ENCODE measurements around the gene MSANTD3. TPM values are rescaled to one million over a fixed set of nuclear protein-coding genes. Genes with fewer than 3 reads are reported as not detected.
A peak's percentile ranks its signal among the peaks of the same experiment; 100 is the strongest.

MSANTD3 gene
- total RNA-seq, 5 donors from 2014 or later (not counting 1 experiment from before 2014, with no cell fraction given): 7.7 to 15.3 (median 13.1) TPM

- Mint-ChIP-seq H3K36me3 (no peaks in the 10 kb centered on the region), H3K27me3 (peaks cover 4 to 10% of the 10 kb centered on the region in 2 donors), H3K27ac (peak overlapping the region; percentile 89 to 93), H3K4me1 (peaks cover 33 to 46% (median 39%) of the 10 kb centered on the region in 3 donors), H3K9me3 (no peaks in the 10 kb centered on the region), H3K4me3 (peak overlapping the region; percentile 93 to 99 (median 98))
- H3K4me1 ChIP-seq (ENCODE audit: control insufficient read depth in 1 of 2, extremely low read depth in 1 of 2, insufficient read depth in 2 of 2, low read length in 2 of 2): peaks cover 5 to 15% of the 10 kb centered on the region in 2 experiments
- H3K27ac ChIP-seq (ENCODE audit: low read length): no peak overlapping the region
- ChIA-PET CTCF (interaction anchor here in 1 of 2 donors (0.6 to 1.2 kb wide), 7 partner anchors 10 to 216 kb away, joined by 3 to 5 read pairs (median 3); partner anchors contain the start of gene TEX10), POLR2A (interaction anchor here in 1 of 2 donors (0.6 kb wide), 1 partner anchor 403 kb away, joined by 7 read pairs; no protein-coding TSS in a partner anchor)
- no peaks in the 10 kb centered on the region for H3K9me3 ChIP-seq
- WGBS (ENCODE audit: insufficient coverage): no CpG with 5 or more reads among the region's 7 CpGs
- H3K27me3 ChIP-seq (replicated peaks in 1 of 2; ENCODE audit: control insufficient read depth in 2 of 2, extremely low read depth in 1 of 2, insufficient read depth in 2 of 2, low read length in 1 of 2): peaks cover 0 to 10% of the 10 kb centered on the region in 2 experiments
- peak overlapping the region; percentile 64 to 77 for H3K4me3 ChIP-seq (ENCODE audit: control insufficient read depth in 1 of 2, extremely low read depth in 1 of 2, low read length in 1 of 2)
- DNase-seq (peak in 1 of 35 experiments; percentile 18), ATAC-seq (replicated peaks in 1 of 4) (no peak)
- no peaks in the 10 kb centered on the region for H3K36me3 ChIP-seq (ENCODE audit: control insufficient read depth in 2 of 2, extremely low read depth in 1 of 2, insufficient read depth in 1 of 2, low read length in 1 of 2)
Measured at GRCh38 chr9:100426189-100426529, 784 bp upstream of the MSANTD3 start.

GRCh38 chr9:100427366-100428263 lies 672 bp downstream of the MSANTD3 start:
- CTCF ChIA-PET: interaction anchor here (0.6 to 1.2 kb wide), 2 partner anchors 11 to 210 kb away, joined by 3 to 4 read pairs; no protein-coding TSS in a partner anchor

GRCh38 chr9:100428871-100429654 lies 2.1 kb downstream of the MSANTD3 start:
- H3K27me3 ChIP-seq (replicated peaks in 1 of 2; ENCODE audit: control insufficient read depth in 2 of 2, extremely low read depth in 1 of 2, insufficient read depth in 2 of 2, low read length in 1 of 2): peaks cover 0 to 3% of the 10 kb centered on the region in 2 experiments
- peak overlapping the region in 1 of 3 donors; percentile 26 for H3K4me3 Mint-ChIP-seq
- H3K36me3 Mint-ChIP-seq: no peaks in the 10 kb centered on the region
- no peaks in the 10 kb centered on the region for H3K27me3 Mint-ChIP-seq
- H3K36me3 ChIP-seq (ENCODE audit: control insufficient read depth in 2 of 2, extremely low read depth in 1 of 2, insufficient read depth in 1 of 2, low read length in 1 of 2): no peaks in the 10 kb centered on the region
- H3K9me3 ChIP-seq: no peaks in the 10 kb centered on the region
- no peak for DNase-seq
- peak overlapping the region in 1 of 2 donors; percentile 79 for H3K27ac Mint-ChIP-seq
- H3K4me3 ChIP-seq (ENCODE audit: control insufficient read depth in 1 of 2, extremely low read depth in 1 of 2, low read length in 1 of 2): no peak overlapping the region
- H3K4me1 Mint-ChIP-seq: peaks cover 36 to 50% (median 43%) of the 10 kb centered on the region in 3 donors
- ChIA-PET CTCF (interaction anchor here in 1 of 2 donors (1.1 kb wide), 1 partner anchor 9 kb away, joined by 5 read pairs; no protein-coding TSS in a partner anchor), POLR2A (interaction anchor here in 1 of 2 donors (0.7 kb wide), 1 partner anchor 546 kb away, joined by 3 read pairs; no protein-coding TSS in a partner anchor)
- ATAC-seq (replicated peaks in 1 of 4): no peak
- H3K4me1 ChIP-seq (ENCODE audit: control insufficient read depth in 1 of 2, extremely low read depth in 1 of 2, insufficient read depth in 2 of 2, low read length in 2 of 2): peaks cover 5 to 15% of the 10 kb centered on the region in 2 experiments
- H3K27ac ChIP-seq (ENCODE audit: low read length): no peak overlapping the region
- no peaks in the 10 kb centered on the region for H3K9me3 Mint-ChIP-seq
- 94% methylated on average over 7 of the region's 9 CpGs for WGBS (ENCODE audit: insufficient coverage)

More at GRCh38 chr9:100427366-100428263, 672 bp downstream of the MSANTD3 start:
- DNase-seq (peak in 10 of 35 experiments; percentile 1 to 18 (median 7)), ATAC-seq (replicated peaks in 1 of 4) (peak; percentile 52 to 63 (median 56))
- Mint-ChIP-seq H3K9me3 (no peaks in the 10 kb centered on the region), H3K4me3 (peak overlapping the region; percentile 71 to 82 (median 78)), H3K27me3 (peaks cover 0 to 2% of the 10 kb centered on the region in 2 donors), H3K4me1 (peaks cover 36 to 46% (median 42%) of the 10 kb centered on the region in 3 donors), H3K27ac (peak overlapping the region; percentile 19 to 79), H3K36me3 (no peaks in the 10 kb centered on the region)
- Histone ChIP-seq H3K27me3 (replicated peaks in 1 of 2; ENCODE audit: control insufficient read depth in 2 of 2, extremely low read depth in 1 of 2, insufficient read depth in 2 of 2, low read length in 1 of 2) (peaks cover 0 to 3% of the 10 kb centered on the region in 2 experiments), H3K36me3 (ENCODE audit: control insufficient read depth in 2 of 2, extremely low read depth in 1 of 2, insufficient read depth in 1 of 2, low read length in 1 of 2) (no peaks in the 10 kb centered on the region), H3K4me3 (ENCODE audit: control insufficient read depth in 1 of 2, extremely low read depth in 1 of 2, low read length in 1 of 2) (peak overlapping the region; percentile 67 to 73), H3K4me1 (ENCODE audit: control insufficient read depth in 1 of 2, extremely low read depth in 1 of 2, insufficient read depth in 2 of 2, low read length in 2 of 2) (peaks cover 5 to 15% of the 10 kb centered on the region in 2 experiments), H3K9me3 (no peaks in the 10 kb centered on the region), H3K27ac (ENCODE audit: low read length) (no peak overlapping the region)
- POLR2A ChIA-PET: no interaction called here
- WGBS (ENCODE audit: insufficient coverage): 15% methylated on average over 40 of the region's 65 CpGs

GRCh38 chr9:100430286-100430940 lies 3.5 kb downstream of the MSANTD3 start:
- H3K36me3 ChIP-seq (ENCODE audit: control insufficient read depth in 2 of 2, extremely low read depth in 1 of 2, insufficient read depth in 1 of 2, low read length in 1 of 2): no peaks in the 10 kb centered on the region
- Mint-ChIP-seq H3K27me3 (no peaks in the 10 kb centered on the region), H3K27ac (peak overlapping the region in 1 of 2 donors; percentile 4), H3K4me3 (no peak overlapping the region), H3K36me3 (no peaks in the 10 kb centered on the region), H3K9me3 (no peaks in the 10 kb centered on the region), H3K4me1 (peaks cover 36 to 51% (median 43%) of the 10 kb centered on the region in 3 donors)
- no peaks in the 10 kb centered on the region for H3K9me3 ChIP-seq
- H3K27me3 ChIP-seq (replicated peaks in 1 of 2; ENCODE audit: control insufficient read depth in 2 of 2, extremely low read depth in 1 of 2, insufficient read depth in 2 of 2, low read length in 1 of 2): peaks cover 0 to 3% of the 10 kb centered on the region in 2 experiments
- ATAC-seq (replicated peaks in 1 of 4) (no peak), DNase-seq (no peak)
- ChIA-PET POLR2A (interaction anchor here (0.6 to 0.7 kb wide), 2 partner anchors 335 to 970 kb away, joined by 4 to 10 read pairs; no protein-coding TSS in a partner anchor), CTCF (interaction anchor here (0.6 to 0.7 kb wide), 4 partner anchors 88 to 1308 kb away, joined by 3 to 4 read pairs (median 3); no protein-coding TSS in a partner anchor)
- WGBS (ENCODE audit: insufficient coverage): 100% methylated on average over 2 of the region's 5 CpGs
- no peak overlapping the region for H3K27ac ChIP-seq (ENCODE audit: low read length)
- H3K4me1 ChIP-seq (ENCODE audit: control insufficient read depth in 1 of 2, extremely low read depth in 1 of 2, insufficient read depth in 2 of 2, low read length in 2 of 2): peaks cover 5 to 15% of the 10 kb centered on the region in 2 experiments
- no peak overlapping the region for H3K4me3 ChIP-seq (ENCODE audit: control insufficient read depth in 1 of 2, extremely low read depth in 1 of 2, low read length in 1 of 2)

GRCh38 chr9:100431886-100432285 lies 4.9 kb downstream of the MSANTD3 start:
- Mint-ChIP-seq H3K9me3 (peaks cover 0 to 3% (median 0%) of the 10 kb centered on the region in 3 donors), H3K4me1 (peaks cover 26 to 37% (median 31%) of the 10 kb centered on the region in 3 donors), H3K27me3 (no peaks in the 10 kb centered on the region), H3K4me3 (no peak overlapping the region), H3K27ac (no peak overlapping the region), H3K36me3 (peaks cover 2% of the 10 kb centered on the region)
- Histone ChIP-seq H3K27ac (ENCODE audit: low read length) (no peak overlapping the region), H3K4me1 (ENCODE audit: control insufficient read depth in 1 of 2, extremely low read depth in 1 of 2, insufficient read depth in 2 of 2, low read length in 2 of 2) (peaks cover 5 to 9% of the 10 kb centered on the region in 2 experiments), H3K9me3 (no peaks in the 10 kb centered on the region), H3K27me3 (replicated peaks in 1 of 2; ENCODE audit: control insufficient read depth in 2 of 2, extremely low read depth in 1 of 2, insufficient read depth in 2 of 2, low read length in 1 of 2) (no peaks in the 10 kb centered on the region), H3K36me3 (ENCODE audit: control insufficient read depth in 2 of 2, extremely low read depth in 1 of 2, insufficient read depth in 1 of 2, low read length in 1 of 2) (no peaks in the 10 kb centered on the region), H3K4me3 (ENCODE audit: control insufficient read depth in 1 of 2, extremely low read depth in 1 of 2, low read length in 1 of 2) (no peak overlapping the region)
- 89% methylated on average over 3 of the region's 5 CpGs for WGBS (ENCODE audit: insufficient coverage)
- no peak for DNase-seq
- ChIA-PET POLR2A (no interaction called here), CTCF (no interaction called here)
- ATAC-seq (replicated peaks in 1 of 4): no peak
